ENCODE results near the gene TTLL4. TPM values are rescaled to one million over a fixed set of nuclear protein-coding genes. Genes with fewer than 3 reads are reported as not detected.

The TTLL4 gene
- total RNA-seq, 4 donors from 2014 or later: 5.7 to 19.2 (median 12.5) TPM

- no peaks in the 10 kb centered on the region for H3K4me1 ChIP-seq
- no peak overlapping the region for H3K4me3 ChIP-seq (replicated peaks in 1 of 3)
- no peak overlapping the region for H3K27ac ChIP-seq
- intact Hi-C loops (cut with DNase I): no loop called here
- DNase-seq: no peak
- H3K36me3 ChIP-seq: peaks cover 9 to 16% of the 10 kb centered on the region in 2 donors
- 63 to 75% methylated on average over 4 of the region's 4 CpGs for WGBS, 2 donors
- no peaks in the 10 kb centered on the region for H3K27me3 ChIP-seq
- no peak for TF ChIP-seq POLR2A (IDR thresholded peaks at IDR 0.05)
- TF ChIP-seq, protein P1, sequence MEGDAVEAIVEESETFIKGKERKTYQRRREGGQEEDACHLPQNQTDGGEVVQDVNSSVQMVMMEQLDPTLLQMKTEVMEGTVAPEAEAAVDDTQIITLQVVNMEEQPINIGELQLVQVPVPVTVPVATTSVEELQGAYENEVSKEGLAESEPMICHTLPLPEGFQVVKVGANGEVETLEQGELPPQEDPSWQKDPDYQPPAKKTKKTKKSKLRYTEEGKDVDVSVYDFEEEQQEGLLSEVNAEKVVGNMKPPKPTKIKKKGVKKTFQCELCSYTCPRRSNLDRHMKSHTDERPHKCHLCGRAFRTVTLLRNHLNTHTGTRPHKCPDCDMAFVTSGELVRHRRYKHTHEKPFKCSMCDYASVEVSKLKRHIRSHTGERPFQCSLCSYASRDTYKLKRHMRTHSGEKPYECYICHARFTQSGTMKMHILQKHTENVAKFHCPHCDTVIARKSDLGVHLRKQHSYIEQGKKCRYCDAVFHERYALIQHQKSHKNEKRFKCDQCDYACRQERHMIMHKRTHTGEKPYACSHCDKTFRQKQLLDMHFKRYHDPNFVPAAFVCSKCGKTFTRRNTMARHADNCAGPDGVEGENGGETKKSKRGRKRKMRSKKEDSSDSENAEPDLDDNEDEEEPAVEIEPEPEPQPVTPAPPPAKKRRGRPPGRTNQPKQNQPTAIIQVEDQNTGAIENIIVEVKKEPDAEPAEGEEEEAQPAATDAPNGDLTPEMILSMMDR (IDR thresholded peaks at IDR 0.05): no peak
- H3K9me3 ChIP-seq: no peaks in the 10 kb centered on the region
Observed at GRCh38 chr2:218703341-218703740, 7.3 kb upstream of the TTLL4 start.

DNA sequence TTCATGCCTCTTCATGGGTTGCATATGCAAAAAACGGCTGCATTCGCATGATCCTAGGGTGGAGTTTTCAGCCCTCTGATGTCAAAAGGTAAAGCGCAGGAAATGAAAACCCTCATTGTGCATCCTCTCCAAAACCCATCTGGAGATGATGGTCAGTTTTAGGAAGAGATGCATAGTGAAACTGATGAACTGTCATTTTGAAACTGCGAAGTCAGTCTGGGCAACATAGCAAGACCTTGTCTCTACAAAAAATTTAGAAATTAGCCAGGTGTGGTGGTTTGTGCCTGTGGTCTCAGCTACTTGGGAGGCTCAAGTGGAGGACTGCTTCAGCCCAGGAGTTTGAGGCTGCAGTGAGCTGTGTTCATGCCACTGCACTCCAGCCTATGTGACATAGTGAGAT is 2.5 kb upstream of the TTLL4 start:
- TF ChIP-seq, protein P1 (IDR thresholded peaks at IDR 0.05): no peak
- no peak for TF ChIP-seq POLR2A (IDR thresholded peaks at IDR 0.05)
- Histone ChIP-seq H3K4me1 (peaks cover 5 to 11% of the 10 kb centered on the region in 2 donors), H3K9me3 (no peaks in the 10 kb centered on the region), H3K27ac (no peak overlapping the region), H3K27me3 (no peaks in the 10 kb centered on the region), H3K36me3 (no peaks in the 10 kb centered on the region), H3K4me3 (replicated peaks in 1 of 3) (no peak overlapping the region)
- intact Hi-C loops (cut with DNase I): no loop called here
- whole genome bisulfite sequencing, 2 donors: 92 to 93% methylated on average over 4 of the region's 4 CpGs
- DNase-seq: no peak

GRCh38 chr2:218709908-218710307 is 727 bp upstream of the TTLL4 start:
- no peak for TF ChIP-seq POLR2A (IDR thresholded peaks at IDR 0.05)
- 77 to 85% methylated on average over 8 of the region's 8 CpGs for WGBS, 2 donors
- no peak overlapping the region for H3K4me3 ChIP-seq (replicated peaks in 1 of 3)
- no peak overlapping the region for H3K27ac ChIP-seq
- H3K9me3 ChIP-seq: no peaks in the 10 kb centered on the region
- H3K27me3 ChIP-seq: no peaks in the 10 kb centered on the region
- H3K36me3 ChIP-seq: no peaks in the 10 kb centered on the region
- intact Hi-C loops (cut with DNase I): loop anchor here (5.0 kb wide), 1 partner anchor 137 kb away; no protein-coding TSS in a partner anchor
- no peak for DNase-seq
- H3K4me1 ChIP-seq: peaks cover 5 to 11% of the 10 kb centered on the region in 2 donors

DNA sequence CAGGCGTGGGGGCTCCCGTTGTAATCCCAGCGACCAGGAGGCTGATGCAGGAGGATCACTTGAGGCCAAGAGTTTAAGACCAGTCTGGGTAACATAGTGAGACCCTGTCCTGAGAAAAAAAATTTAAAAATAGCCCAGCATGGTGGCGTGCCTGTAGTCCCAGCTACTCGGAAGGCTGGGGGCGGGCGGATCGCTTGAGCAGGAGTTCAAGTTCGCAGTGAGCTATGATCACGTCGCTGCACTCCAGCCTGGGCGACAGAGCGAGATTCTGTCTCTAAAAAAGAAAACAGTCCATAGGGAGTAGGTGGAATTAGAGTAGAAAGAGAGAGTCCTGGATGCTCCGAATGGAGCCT is 325 bp upstream of the TTLL4 start:
- intact Hi-C loops (cut with DNase I): loop anchor here (5.0 kb wide), 1 partner anchor 137 kb away; no protein-coding TSS in a partner anchor
- no peaks in the 10 kb centered on the region for H3K36me3 ChIP-seq
- H3K4me1 ChIP-seq: peaks cover 5 to 11% of the 10 kb centered on the region in 2 donors
- H3K27me3 ChIP-seq: no peaks in the 10 kb centered on the region
- H3K4me3 ChIP-seq (replicated peaks in 1 of 3): peak overlapping the region in 1 of 3 donors; percentile 63
- H3K9me3 ChIP-seq: no peaks in the 10 kb centered on the region
- no peak for TF ChIP-seq POLR2A (IDR thresholded peaks at IDR 0.05)
- TF ChIP-seq, protein P1 (IDR thresholded peaks at IDR 0.05): no peak
- no peak for DNase-seq
- 42 to 43% methylated on average over 14 of the region's 14 CpGs for WGBS, 2 donors
- H3K27ac ChIP-seq: no peak overlapping the region

GRCh38 chr2:218711550-218711929 is 905 bp downstream of the TTLL4 start:
- Histone ChIP-seq H3K4me3 (replicated peaks in 1 of 3) (peak overlapping the region; percentile 63 to 66 (median 63)), H3K9me3 (no peaks in the 10 kb centered on the region), H3K4me1 (peaks cover 5 to 11% of the 10 kb centered on the region in 2 donors), H3K36me3 (no peaks in the 10 kb centered on the region), H3K27ac (peak overlapping the region in 1 of 3 donors; percentile 71), H3K27me3 (no peaks in the 10 kb centered on the region)
- TF ChIP-seq, protein P1 (IDR thresholded peaks at IDR 0.05): no peak
- TF ChIP-seq POLR2A (IDR thresholded peaks at IDR 0.05): no peak
- no peak for DNase-seq
- intact Hi-C loops (cut with DNase I): loop anchor here (5.0 kb wide), 1 partner anchor 136 kb away; no protein-coding TSS in a partner anchor
- 29 to 31% methylated on average over 5 of the region's 5 CpGs for WGBS, 2 donors

Data from thyroid gland (tissue), 4 donors.